ENCODE data around the gene GP9. TPM values are rescaled to one million over a fixed set of nuclear protein-coding genes. Genes with fewer than 3 reads are reported as not detected.

Gene GP9
- total and polyA plus RNA-seq, 8 donors: 0.14 TPM; not detected in 7

DNA sequence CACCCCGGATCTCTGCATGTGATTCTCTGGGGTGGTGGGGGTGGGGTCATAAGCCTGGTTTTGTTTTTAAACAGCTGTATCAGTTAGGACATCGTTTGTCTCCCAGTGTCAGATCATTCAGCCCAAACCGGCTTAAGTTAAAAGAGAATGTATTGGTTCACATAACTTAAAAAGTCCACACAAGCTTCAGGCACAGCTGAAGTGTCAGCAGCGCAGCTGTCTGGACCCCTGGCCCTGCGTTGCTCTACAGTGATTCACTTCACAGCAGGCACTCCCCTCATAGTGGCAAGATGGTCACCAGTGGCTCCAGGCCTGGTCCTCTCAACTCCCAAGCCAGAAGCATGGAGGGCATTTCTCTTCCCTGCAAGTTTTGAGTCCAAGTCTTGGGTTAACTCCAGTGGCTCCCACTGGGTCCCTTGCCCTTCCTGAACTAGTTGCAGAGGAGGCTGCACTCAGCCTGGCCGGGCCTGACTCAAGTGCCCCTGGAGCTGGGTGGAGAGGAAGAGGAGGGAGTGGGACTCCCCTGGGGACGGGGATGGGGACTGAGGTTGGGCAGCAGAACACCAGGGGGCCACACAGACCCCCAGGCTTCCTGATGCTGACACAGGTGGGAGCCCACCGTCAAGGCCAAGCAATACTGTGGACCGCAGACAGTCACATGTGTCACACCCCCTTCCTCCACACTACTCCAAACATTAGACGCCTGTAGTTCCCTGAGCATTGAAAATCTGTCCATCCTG is 28.9 kb upstream of the GP9 start:
- H3K4me1 ChIP-seq: no peaks in the 10 kb centered on the region
- no peaks in the 10 kb centered on the region for H3K27me3 ChIP-seq
- H3K27ac ChIP-seq: no peak overlapping the region
- H3K4me3 ChIP-seq: no peak overlapping the region
- WGBS, 2 donors: 76 to 82% methylated on average over 10 of the region's 10 CpGs
- TF ChIP-seq, protein P1, sequence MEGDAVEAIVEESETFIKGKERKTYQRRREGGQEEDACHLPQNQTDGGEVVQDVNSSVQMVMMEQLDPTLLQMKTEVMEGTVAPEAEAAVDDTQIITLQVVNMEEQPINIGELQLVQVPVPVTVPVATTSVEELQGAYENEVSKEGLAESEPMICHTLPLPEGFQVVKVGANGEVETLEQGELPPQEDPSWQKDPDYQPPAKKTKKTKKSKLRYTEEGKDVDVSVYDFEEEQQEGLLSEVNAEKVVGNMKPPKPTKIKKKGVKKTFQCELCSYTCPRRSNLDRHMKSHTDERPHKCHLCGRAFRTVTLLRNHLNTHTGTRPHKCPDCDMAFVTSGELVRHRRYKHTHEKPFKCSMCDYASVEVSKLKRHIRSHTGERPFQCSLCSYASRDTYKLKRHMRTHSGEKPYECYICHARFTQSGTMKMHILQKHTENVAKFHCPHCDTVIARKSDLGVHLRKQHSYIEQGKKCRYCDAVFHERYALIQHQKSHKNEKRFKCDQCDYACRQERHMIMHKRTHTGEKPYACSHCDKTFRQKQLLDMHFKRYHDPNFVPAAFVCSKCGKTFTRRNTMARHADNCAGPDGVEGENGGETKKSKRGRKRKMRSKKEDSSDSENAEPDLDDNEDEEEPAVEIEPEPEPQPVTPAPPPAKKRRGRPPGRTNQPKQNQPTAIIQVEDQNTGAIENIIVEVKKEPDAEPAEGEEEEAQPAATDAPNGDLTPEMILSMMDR (IDR thresholded peaks at IDR 0.05): no peak
- DNase-seq (peak in 1 of 6 donors; percentile 30), ATAC-seq (no peak), FAIRE-seq (no peak)
- H3K9me3 ChIP-seq: no peaks in the 10 kb centered on the region
- H3K36me3 ChIP-seq: no peaks in the 10 kb centered on the region
- intact Hi-C loops (cut with DNase I): no loop called here

DNA sequence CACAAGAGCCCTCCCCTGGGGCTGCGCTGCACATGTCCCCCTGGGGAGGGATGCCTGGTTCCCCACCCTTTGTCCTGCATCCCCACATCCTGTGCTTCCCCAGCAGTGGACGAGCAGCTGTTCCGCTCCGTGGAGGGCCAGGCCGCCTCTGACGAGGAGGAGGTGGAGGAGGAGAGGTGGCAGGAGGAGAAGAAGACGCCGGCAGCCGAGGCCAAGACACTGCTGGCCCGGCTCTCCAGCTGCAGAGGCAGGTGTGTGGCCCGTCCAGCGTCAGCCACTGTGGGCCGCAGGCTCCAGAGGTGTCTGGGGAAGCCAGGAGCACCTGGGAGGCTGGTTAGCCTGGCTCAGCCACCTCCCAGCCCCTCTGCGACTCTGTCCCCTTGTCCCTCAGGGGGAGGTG is 27.9 kb upstream of the GP9 start:
- TF ChIP-seq, protein P1 (IDR thresholded peaks at IDR 0.05): no peak
- 82 to 86% methylated on average over 14 of the region's 14 CpGs for WGBS, 2 donors
- ATAC-seq (no peak), DNase-seq (peak in 1 of 6 donors; percentile 51), FAIRE-seq (no peak)
- no peaks in the 10 kb centered on the region for H3K9me3 ChIP-seq
- intact Hi-C loops (cut with DNase I): no loop called here
- no peaks in the 10 kb centered on the region for H3K4me1 ChIP-seq
- no peaks in the 10 kb centered on the region for H3K36me3 ChIP-seq
- H3K27ac ChIP-seq: no peak overlapping the region
- no peak overlapping the region for H3K4me3 ChIP-seq
- no peaks in the 10 kb centered on the region for H3K27me3 ChIP-seq

DNA sequence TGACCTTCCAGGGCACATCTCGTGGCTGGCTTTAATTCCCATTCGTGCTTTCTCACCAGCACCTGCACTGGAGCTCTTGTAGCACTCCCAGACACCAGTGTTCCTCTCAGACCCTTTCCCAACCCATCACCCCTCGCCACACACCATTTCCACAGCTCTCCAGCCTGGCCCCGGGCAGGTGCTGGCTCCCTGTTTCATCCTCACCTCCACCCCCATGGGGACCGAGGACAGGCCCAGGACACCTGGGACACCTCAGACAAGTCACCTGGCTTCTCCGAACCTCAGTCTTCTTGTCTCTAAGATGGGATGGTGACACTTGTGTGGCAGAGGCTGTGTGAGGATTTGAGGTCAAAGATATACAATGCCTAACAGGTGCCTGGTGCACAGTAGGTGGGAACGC is 27.4 kb upstream of the GP9 start:
- intact Hi-C loops (cut with DNase I): no loop called here
- FAIRE-seq (no peak), DNase-seq (peak in 1 of 6 donors; percentile 45), ATAC-seq (no peak)
- Histone ChIP-seq H3K27ac (no peak overlapping the region), H3K36me3 (no peaks in the 10 kb centered on the region), H3K9me3 (no peaks in the 10 kb centered on the region), H3K4me1 (no peaks in the 10 kb centered on the region), H3K27me3 (no peaks in the 10 kb centered on the region), H3K4me3 (no peak overlapping the region)
- TF ChIP-seq, protein P1 (IDR thresholded peaks at IDR 0.05): no peak
- 70 to 80% methylated on average over 7 of the region's 7 CpGs for WGBS, 2 donors

DNA sequence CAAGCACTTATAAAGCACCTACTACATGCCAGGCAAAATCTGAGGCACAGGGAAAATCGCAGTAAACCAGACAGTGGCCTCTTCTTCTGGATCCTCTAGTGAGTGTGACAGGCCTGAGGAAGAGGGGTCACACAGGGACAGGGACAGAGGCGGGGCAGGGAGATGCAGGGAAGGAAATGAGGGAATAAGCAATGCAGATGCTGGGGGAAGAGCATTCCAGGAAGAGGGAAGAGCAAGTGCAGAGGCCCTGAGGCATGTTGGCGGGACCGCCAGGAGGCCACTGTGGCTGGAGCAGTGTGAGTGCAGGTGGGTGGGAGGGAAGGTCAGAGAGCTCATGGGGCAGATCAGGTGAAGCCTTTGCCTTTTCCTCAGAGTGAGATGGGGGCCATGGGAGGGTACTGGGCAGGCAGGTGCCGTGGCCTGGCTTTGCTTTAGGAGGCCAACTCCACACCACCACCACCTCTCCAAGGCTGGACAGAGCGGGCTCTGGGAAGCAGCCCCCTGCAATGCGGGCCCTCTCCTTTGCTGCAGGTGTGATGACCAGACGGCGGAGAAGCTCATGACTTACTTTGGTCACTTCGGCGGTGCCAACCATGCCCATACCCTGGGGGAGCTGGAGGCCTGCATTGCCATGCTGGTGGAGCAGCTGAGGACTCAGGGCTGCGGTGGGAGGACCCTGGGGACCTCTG is 26.8 kb upstream of the GP9 start:
- TF ChIP-seq, protein P1 (IDR thresholded peaks at IDR 0.05): no peak
- no peak for FAIRE-seq
- no peak for ATAC-seq
- Histone ChIP-seq H3K36me3 (no peaks in the 10 kb centered on the region), H3K4me3 (no peak overlapping the region), H3K4me1 (no peaks in the 10 kb centered on the region), H3K27ac (no peak overlapping the region), H3K27me3 (no peaks in the 10 kb centered on the region), H3K9me3 (no peaks in the 10 kb centered on the region)
- peak in 1 of 6 donors; percentile 40 for DNase-seq
- intact Hi-C loops (cut with DNase I): no loop called here
- WGBS, 2 donors: 82 to 94% methylated on average over 12 of the region's 12 CpGs

DNA sequence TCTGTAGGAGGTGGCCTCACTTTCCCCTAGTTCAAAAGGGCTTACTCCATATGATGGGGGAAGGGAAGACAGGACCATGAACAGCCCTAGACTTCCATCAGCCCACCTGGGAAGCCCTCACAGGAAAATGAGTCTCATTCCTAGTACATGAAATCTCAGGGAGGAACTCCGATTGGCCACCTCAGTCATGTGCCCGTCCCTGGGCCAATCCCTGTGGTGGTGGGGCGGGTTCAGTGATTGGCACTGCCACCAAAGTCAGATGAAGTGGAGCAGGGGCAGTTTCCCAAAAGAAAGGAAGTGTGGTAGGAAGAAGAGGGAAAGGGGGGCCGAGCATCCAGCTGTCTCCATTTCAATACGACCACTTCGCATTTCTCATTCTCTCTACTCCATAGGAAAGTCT is 25.9 kb upstream of the GP9 start:
- Histone ChIP-seq H3K4me1 (no peaks in the 10 kb centered on the region), H3K4me3 (no peak overlapping the region), H3K27me3 (no peaks in the 10 kb centered on the region), H3K36me3 (no peaks in the 10 kb centered on the region), H3K9me3 (no peaks in the 10 kb centered on the region), H3K27ac (no peak overlapping the region)
- FAIRE-seq (no peak), ATAC-seq (peak in 1 of 4 donors; percentile 31), DNase-seq (peak in 1 of 6 donors; percentile 30)
- TF ChIP-seq, protein P1 (IDR thresholded peaks at IDR 0.05): no peak
- WGBS, 2 donors: 83 to 89% methylated on average over 6 of the region's 6 CpGs
- intact Hi-C loops (cut with DNase I): no loop called here
